BJ (cell line): Measurements from ENCODE around the gene TBX21. TPM values are rescaled to one million over a fixed set of nuclear protein-coding genes. Genes with fewer than 3 reads are reported as not detected.

Source experiments
- CTCF ChIA-PET: fragments of 350-600 bp; formaldehyde crosslinking; extraction: SDS; loops from one replicate; lab custom pipeline; 2021; ENCODE audit warnings: antibody characterized with exemption, inconsistent platforms; lab: Yijun Ruan, JAX
- POLR2A ChIA-PET: fragments of 300-600 bp; sonication (Branson Sonifier 250); formaldehyde crosslinking; extraction: SDS; loops from one replicate; lab custom pipeline; 2021; ENCODE audit warnings: antibody characterized with exemption; lab: Charles Lee
- DNase-seq: peaks from one replicate; pipeline ENCODE4 v3.0.0-alpha.2; 2011; ENCODE audit warnings: low read depth
- H3K27me3 ChIP-seq: 2 replicates; pipeline ENCODE4 v1.6.0; 2011; ENCODE audit warnings: low read length; ENCODE audit not compliant: control insufficient read depth, insufficient read depth
- H3K36me3 ChIP-seq: 2 replicates; pipeline ENCODE4 v1.5.1; 2011; ENCODE audit warnings: low read length; ENCODE audit not compliant: control insufficient read depth, insufficient read depth
- H3K4me3 ChIP-seq: 2 replicates; pipeline ENCODE4 v1.5.1; 2011; ENCODE audit warnings: low read depth, mild to moderate bottlenecking, control low read depth, low read length
- CTCF ChIP-seq: IDR thresholded peaks from 2 replicates; pipeline ENCODE4 v1.5.1; 2011; ENCODE audit warnings: low read depth, mild to moderate bottlenecking, control low read depth, inconsistent platforms, low read length, moderate library complexity; ENCODE audit not compliant: insufficient read depth
- polyA plus RNA-seq: library from polyadenylated mRNA; depleted of rRNA; stranded (reverse); fragments of >200 nt; gene quantifications from 2 replicates; pipeline ENCODE4 v1.2.3, GENCODE V29; 2011

The TBX21 gene
- polyA plus RNA-seq, 1 experiment = not detected

- TF ChIP-seq CTCF = no peak
- no peak overlapping the region for H3K4me3 ChIP-seq
- no peaks in the 10 kb centered on the region for H3K36me3 ChIP-seq
- DNase-seq = no peak
- ChIA-PET POLR2A (no interaction called here), CTCF (interaction anchor here (1.0 kb wide), 1 partner anchor 81 kb away, joined by 3 read pairs; no protein-coding TSS in a partner anchor)
- H3K27me3 ChIP-seq = peaks cover 28% of the 10 kb centered on the region
Measured at GRCh38 chr17:47745037-47745380, 12.0 kb downstream of the TBX21 start.

- ChIA-PET POLR2A (no interaction called here), CTCF (no interaction called here)
- Histone ChIP-seq H3K36me3 (no peaks in the 10 kb centered on the region), H3K27me3 (peaks cover 4% of the 10 kb centered on the region; the same call in 1 of the 2 replicates), H3K4me3 (no peak overlapping the region)
- no peak for DNase-seq
- TF ChIP-seq CTCF = no peak
Measured at GRCh38 chr17:47751471-47751870, 18.4 kb downstream of the TBX21 start.

DNA sequence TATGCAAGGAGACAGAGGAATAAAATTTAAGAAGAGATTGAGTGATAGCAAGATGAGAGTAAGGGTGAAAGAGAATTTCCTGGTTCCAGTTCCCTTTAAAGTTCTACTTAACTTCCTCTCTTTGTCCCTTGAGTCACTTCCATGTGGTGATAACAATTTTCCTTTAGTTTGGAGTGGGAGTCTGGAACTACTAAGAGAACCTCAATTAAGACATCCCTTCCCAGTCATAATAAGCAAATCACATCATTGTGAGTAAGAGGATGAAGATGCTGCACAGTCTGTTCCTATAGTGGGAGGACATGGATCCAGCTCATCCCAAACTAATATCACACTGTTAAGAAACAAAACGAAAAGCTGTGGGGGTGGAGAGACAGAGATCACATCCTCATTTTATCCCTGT, 24.4 kb downstream of the TBX21 start:
- TF ChIP-seq CTCF = no peak
- Histone ChIP-seq H3K4me3 (no peak overlapping the region), H3K27me3 (peaks cover 5% of the 10 kb centered on the region; the same call in 1 of the 2 replicates), H3K36me3 (no peaks in the 10 kb centered on the region)
- ChIA-PET POLR2A (no interaction called here), CTCF (interaction anchor here (0.7 to 2.0 kb wide), 2 partner anchors 10 to 18 kb away, joined by 3 to 4 read pairs; no protein-coding TSS in a partner anchor)
- DNase-seq = no peak

DNA sequence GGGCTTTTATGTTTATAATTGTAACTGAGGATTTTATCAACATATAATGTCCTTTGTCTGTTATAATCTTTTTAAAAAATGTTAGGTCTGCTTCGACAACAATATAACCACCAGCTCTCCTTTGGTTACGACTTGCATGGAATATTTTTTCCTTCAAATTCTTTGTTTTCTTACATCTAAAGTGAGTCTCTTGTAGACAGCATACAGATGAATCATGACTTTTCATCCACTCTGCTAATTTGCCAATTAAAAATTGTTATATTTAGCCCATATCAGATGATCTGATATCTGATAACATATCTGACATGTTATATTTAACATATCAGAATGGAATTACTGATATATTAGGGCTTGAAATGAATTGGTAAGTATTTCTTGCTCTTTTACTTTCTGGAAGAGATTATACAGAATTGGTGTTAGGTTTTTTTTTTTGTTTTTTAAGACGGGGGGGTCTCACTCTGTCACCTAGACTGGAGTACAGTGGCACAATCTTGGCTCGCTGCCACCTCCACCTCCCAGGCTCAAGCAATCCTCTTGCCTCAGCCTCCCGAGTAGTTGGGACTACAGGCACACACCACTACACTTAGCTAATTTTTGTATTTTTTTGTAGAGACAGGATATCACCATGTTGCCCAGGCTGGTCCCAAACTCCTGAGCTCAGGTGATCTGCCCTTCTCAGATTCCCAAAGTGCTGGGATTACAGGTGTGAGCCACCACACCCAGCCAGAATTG, 27.5 kb downstream of the TBX21 start:
- Histone ChIP-seq H3K36me3 (no peaks in the 10 kb centered on the region), H3K4me3 (no peak overlapping the region), H3K27me3 (peaks cover 4% of the 10 kb centered on the region; the same call in 1 of the 2 replicates)
- no peak for DNase-seq
- no peak for TF ChIP-seq CTCF
- ChIA-PET CTCF (no interaction called here), POLR2A (no interaction called here)

- TF ChIP-seq CTCF = no peak
- ChIA-PET CTCF (no interaction called here), POLR2A (no interaction called here)
- no peak overlapping the region for H3K4me3 ChIP-seq
- no peak for DNase-seq
- no peaks in the 10 kb centered on the region for H3K36me3 ChIP-seq
- H3K27me3 ChIP-seq = peaks cover 4% of the 10 kb centered on the region; the same call in 1 of the 2 replicates
Measured at GRCh38 chr17:47762728-47763127, 29.7 kb downstream of the TBX21 start.
